HepG2 (cell line): ENCODE data around the gene ZNF485. TPM values are rescaled to one million over a fixed set of nuclear protein-coding genes. Genes with fewer than 3 reads are reported as not detected.

ENCODE experiments used
- ASH2L ChIP-seq: fragments of 300-600, 200-600 bp; sonication (generic); IDR thresholded peaks from 2 replicates; pipeline ENCODE4 v1.7.0; 2017; ENCODE audit warnings: low read depth, mild to moderate bottlenecking, moderate library complexity, mixed read lengths, low read length; ENCODE audit not compliant: insufficient read length
- ATF7-NPFF ChIP-seq: sonication (generic); formaldehyde crosslinking; IDR thresholded peaks from 2 replicates; pipeline ENCODE4 v1.8.1; 2023; ENCODE audit warnings: mild to moderate bottlenecking, low read depth, missing genetic modification reagents, moderate library complexity
- CC2D1A ChIP-seq: sonication (generic); formaldehyde crosslinking; IDR thresholded peaks from 2 replicates; pipeline ENCODE4 v1.8.1; 2023; ENCODE audit warnings: mild to moderate bottlenecking, missing genetic modification reagents
- HHEX ChIP-seq: IDR thresholded peaks from 2 replicates; pipeline ENCODE4 v1.6.1; 2016; ENCODE audit warnings: control low read depth
- HMGA1 ChIP-seq: sonication (generic); formaldehyde crosslinking; conservative IDR thresholded peaks from 2 replicates; pipeline ENCODE4 v1.4.0; 2020; ENCODE audit warnings: missing genetic modification reagents
- NFYC ChIP-seq: IDR thresholded peaks from 2 replicates; pipeline ENCODE4 v1.6.1; 2016; ENCODE audit warnings: missing genetic modification reagents, missing compliant biosample characterization
- PHF21A ChIP-seq: sonication (generic); formaldehyde crosslinking; IDR thresholded peaks from 2 replicates; pipeline ENCODE4 v1.5.0; 2020; ENCODE audit warnings: mild to moderate bottlenecking, missing genetic modification reagents
- RFX1 ChIP-seq: fragments of 450-650 bp; IDR thresholded peaks from 2 replicates; pipeline ENCODE4 v1.6.1; 2017
- SALL2 ChIP-seq: sonication (generic); formaldehyde crosslinking; IDR thresholded peaks from 2 replicates; pipeline ENCODE4 v1.8.1; 2023; ENCODE audit warnings: mild to moderate bottlenecking, missing genetic modification reagents, inconsistent platforms
- TEAD2 ChIP-seq: sonication (generic); formaldehyde crosslinking; IDR thresholded peaks from 2 replicates; pipeline ENCODE4 v1.9.0; 2021; ENCODE audit warnings: missing genetic modification reagents
- ZFP90 ChIP-seq: sonication (generic); formaldehyde crosslinking; IDR thresholded peaks from 2 replicates; pipeline ENCODE4 v1.8.0; 2022; ENCODE audit warnings: missing genetic modification reagents, mild to moderate bottlenecking, inconsistent platforms, borderline replicate concordance
- ZNF660 ChIP-seq: sonication (generic); formaldehyde crosslinking; IDR thresholded peaks from 2 replicates; pipeline ENCODE4 v1.5.1; 2020; ENCODE audit warnings: mild to moderate bottlenecking, low read depth, missing genetic modification reagents, borderline replicate concordance
- ZSCAN22 ChIP-seq: sonication (generic); formaldehyde crosslinking; IDR thresholded peaks from 2 replicates; pipeline ENCODE4 v1.4.0; 2020; ENCODE audit warnings: mild to moderate bottlenecking, missing genetic modification reagents
- polyA plus RNA-seq, 8 experiments: library from polyadenylated mRNA; depleted of rRNA in 3 of 8; stranded (reverse) in 7 of 8; unstranded in 1 of 8; fragments of >200 nt; fragmentation: Illumina TruSeq in 4 of 8; extraction: Trizol in 4 of 8; gene quantifications; 2 replicates each; pipeline versions ENCODE4 v1.2.1 to v1.2.3, GENCODE V29; 2011 to 2016; ENCODE audit warnings: low read depth in 4 of 8, missing spikeins in 1 of 8, mixed read lengths in 1 of 8; ENCODE audit not compliant: insufficient read depth in 1 of 8
- total RNA-seq, 5 experiments: library from RNA; depleted of rRNA; stranded (reverse); fragments of >200 nt; fragmentation: Illumina TruSeq; extraction: Trizol; gene quantifications; 2 replicates each; pipeline ENCODE4 v1.2.3, GENCODE V29; 2016; ENCODE audit warnings: low read depth in 1 of 5
- TF ChIP-seq, protein P1 (sequence below): sonication (generic); formaldehyde crosslinking; IDR thresholded peaks from 2 replicates; pipeline ENCODE4 v1.5.1; 2020; ENCODE audit warnings: missing genetic modification reagents, mild to moderate bottlenecking, borderline replicate concordance
- TF ChIP-seq, protein P2 (sequence below): IDR thresholded peaks from 2 replicates; pipeline ENCODE4 v1.6.1; 2016; ENCODE audit warnings: low read depth, borderline replicate concordance
- TF ChIP-seq, protein P3 (sequence below): sonication (generic); formaldehyde crosslinking; IDR thresholded peaks from 2 replicates; pipeline ENCODE4 v1.4.0; 2020; ENCODE audit warnings: missing genetic modification reagents, borderline replicate concordance
- TF ChIP-seq, protein P4 (sequence below): IDR thresholded peaks from 2 replicates; pipeline ENCODE4 v1.6.1; 2016
- TF ChIP-seq, protein P5 (sequence below): sonication (generic); formaldehyde crosslinking; IDR thresholded peaks from 2 replicates; pipeline ENCODE4 v1.4.0; 2020; ENCODE audit warnings: missing genetic modification reagents
- TF ChIP-seq, protein P6 (sequence below): IDR thresholded peaks from 2 replicates; pipeline ENCODE4 v1.6.1; 2016; ENCODE audit warnings: mild to moderate bottlenecking, missing biosample characterization, missing genetic modification reagents
- TF ChIP-seq, protein P7 (sequence below): sonication (generic); formaldehyde crosslinking; IDR thresholded peaks from 2 replicates; pipeline ENCODE4 v1.5.0; 2020; ENCODE audit warnings: missing genetic modification reagents

The ZNF485 gene
- total and polyA plus RNA-seq, 2 of the 13 experiments (the other 11 are each of a cell fraction or from before 2014, with no cell fraction given) = 1.4 to 3.3 TPM

DNA sequence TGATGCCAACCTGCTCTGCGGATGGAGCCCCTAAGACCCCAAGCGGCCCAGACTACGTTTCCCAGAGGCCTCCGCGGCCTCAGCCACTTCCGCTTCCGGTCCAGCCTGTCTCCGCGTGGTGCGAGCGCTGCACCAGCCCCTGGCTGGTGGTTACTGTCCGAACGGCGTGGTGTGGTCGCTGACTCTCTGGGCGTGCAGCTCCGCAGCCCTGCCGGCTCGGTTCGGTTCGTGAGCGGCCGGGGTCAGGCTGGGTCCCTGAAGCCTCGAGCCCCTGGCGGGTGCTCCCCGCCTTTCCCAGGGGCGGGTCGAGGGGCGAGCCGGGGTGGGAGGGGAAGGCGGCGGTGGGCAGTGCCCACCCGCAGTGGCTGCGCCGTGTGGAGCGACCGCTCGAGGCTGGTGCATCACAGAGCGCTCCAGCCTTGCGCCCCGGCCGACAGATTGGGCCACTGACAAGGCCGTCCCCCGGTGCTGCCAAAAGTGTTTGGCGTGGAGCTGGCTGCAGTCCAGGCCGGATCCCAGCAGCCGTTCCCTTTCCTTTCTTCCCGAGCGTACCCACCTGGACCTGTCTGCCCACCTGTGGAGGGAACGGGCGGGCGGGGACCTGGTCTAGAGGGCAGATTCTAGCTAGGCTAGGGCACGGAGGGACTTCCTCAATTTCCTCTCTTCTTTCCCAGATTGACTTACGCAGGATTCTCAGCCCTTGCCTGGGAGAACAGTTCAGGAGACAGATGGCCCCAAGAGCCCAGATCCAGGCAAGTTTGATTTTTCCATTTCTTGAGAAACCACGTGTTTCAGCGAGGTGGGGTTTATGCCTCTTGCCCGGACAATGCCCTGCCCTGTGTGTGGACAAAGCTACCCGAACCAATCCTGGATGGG, at the start of gene ZNF485 (continued):
- TF ChIP-seq, protein P1, sequence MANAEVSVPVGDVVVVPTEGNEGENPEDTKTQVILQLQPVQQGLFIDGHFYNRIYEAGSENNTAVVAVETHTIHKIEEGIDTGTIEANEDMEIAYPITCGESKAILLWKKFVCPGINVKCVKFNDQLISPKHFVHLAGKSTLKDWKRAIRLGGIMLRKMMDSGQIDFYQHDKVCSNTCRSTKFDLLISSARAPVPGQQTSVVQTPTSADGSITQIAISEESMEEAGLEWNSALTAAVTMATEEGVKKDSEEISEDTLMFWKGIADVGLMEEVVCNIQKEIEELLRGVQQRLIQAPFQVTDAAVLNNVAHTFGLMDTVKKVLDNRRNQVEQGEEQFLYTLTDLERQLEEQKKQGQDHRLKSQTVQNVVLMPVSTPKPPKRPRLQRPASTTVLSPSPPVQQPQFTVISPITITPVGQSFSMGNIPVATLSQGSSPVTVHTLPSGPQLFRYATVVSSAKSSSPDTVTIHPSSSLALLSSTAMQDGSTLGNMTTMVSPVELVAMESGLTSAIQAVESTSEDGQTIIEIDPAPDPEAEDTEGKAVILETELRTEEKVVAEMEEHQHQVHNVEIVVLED (CRISPR knock-in tag) = no peak
- TF ChIP-seq, protein P2, sequence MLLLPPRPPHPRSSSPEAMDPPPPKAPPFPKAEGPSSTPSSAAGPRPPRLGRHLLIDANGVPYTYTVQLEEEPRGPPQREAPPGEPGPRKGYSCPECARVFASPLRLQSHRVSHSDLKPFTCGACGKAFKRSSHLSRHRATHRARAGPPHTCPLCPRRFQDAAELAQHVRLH = no peak
- TF ChIP-seq CC2D1A = no peak
- TF ChIP-seq ZFP90 (CRISPR knock-in tag) = no peak
- TF ChIP-seq PHF21A (CRISPR knock-in tag) = no peak
- TF ChIP-seq, protein P3, sequence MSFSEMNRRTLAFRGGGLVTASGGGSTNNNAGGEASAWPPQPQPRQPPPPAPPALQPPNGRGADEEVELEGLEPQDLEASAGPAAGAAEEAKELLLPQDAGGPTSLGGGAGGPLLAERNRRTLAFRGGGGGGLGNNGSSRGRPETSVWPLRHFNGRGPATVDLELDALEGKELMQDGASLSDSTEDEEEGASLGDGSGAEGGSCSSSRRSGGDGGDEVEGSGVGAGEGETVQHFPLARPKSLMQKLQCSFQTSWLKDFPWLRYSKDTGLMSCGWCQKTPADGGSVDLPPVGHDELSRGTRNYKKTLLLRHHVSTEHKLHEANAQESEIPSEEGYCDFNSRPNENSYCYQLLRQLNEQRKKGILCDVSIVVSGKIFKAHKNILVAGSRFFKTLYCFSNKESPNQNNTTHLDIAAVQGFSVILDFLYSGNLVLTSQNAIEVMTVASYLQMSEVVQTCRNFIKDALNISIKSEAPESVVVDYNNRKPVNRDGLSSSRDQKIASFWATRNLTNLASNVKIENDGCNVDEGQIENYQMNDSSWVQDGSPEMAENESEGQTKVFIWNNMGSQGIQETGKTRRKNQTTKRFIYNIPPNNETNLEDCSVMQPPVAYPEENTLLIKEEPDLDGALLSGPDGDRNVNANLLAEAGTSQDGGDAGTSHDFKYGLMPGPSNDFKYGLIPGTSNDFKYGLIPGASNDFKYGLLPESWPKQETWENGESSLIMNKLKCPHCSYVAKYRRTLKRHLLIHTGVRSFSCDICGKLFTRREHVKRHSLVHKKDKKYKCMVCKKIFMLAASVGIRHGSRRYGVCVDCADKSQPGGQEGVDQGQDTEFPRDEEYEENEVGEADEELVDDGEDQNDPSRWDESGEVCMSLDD = no peak
- TF ChIP-seq HHEX = no peak
- TF ChIP-seq, protein P4, sequence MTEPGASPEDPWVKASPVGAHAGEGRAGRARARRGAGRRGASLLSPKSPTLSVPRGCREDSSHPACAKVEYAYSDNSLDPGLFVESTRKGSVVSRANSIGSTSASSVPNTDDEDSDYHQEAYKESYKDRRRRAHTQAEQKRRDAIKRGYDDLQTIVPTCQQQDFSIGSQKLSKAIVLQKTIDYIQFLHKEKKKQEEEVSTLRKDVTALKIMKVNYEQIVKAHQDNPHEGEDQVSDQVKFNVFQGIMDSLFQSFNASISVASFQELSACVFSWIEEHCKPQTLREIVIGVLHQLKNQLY (CRISPR knock-in tag) = no peak
- no peak for TF ChIP-seq NFYC
- TF ChIP-seq ATF7-NPFF (CRISPR knock-in tag) = no peak
- 0 out of 2 replicates have a peak, but pooled peaks have one; percentile 44 for TF ChIP-seq SALL2
- no peak for TF ChIP-seq ASH2L
- TF ChIP-seq HMGA1 (CRISPR knock-in tag) = no peak
- no peak for TF ChIP-seq TEAD2 (CRISPR knock-in tag)
- TF ChIP-seq RFX1 = no peak
- TF ChIP-seq, protein P5, sequence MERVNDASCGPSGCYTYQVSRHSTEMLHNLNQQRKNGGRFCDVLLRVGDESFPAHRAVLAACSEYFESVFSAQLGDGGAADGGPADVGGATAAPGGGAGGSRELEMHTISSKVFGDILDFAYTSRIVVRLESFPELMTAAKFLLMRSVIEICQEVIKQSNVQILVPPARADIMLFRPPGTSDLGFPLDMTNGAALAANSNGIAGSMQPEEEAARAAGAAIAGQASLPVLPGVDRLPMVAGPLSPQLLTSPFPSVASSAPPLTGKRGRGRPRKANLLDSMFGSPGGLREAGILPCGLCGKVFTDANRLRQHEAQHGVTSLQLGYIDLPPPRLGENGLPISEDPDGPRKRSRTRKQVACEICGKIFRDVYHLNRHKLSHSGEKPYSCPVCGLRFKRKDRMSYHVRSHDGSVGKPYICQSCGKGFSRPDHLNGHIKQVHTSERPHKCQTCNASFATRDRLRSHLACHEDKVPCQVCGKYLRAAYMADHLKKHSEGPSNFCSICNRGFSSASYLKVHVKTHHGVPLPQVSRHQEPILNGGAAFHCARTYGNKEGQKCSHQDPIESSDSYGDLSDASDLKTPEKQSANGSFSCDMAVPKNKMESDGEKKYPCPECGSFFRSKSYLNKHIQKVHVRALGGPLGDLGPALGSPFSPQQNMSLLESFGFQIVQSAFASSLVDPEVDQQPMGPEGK (CRISPR knock-in tag) = no peak
- TF ChIP-seq, protein P6, sequence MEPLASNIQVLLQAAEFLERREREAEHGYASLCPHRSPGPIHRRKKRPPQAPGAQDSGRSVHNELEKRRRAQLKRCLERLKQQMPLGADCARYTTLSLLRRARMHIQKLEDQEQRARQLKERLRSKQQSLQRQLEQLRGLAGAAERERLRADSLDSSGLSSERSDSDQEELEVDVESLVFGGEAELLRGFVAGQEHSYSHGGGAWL (CRISPR knock-in tag) = no peak; the same call in 1 of the 2 replicates
- TF ChIP-seq, protein P7, sequence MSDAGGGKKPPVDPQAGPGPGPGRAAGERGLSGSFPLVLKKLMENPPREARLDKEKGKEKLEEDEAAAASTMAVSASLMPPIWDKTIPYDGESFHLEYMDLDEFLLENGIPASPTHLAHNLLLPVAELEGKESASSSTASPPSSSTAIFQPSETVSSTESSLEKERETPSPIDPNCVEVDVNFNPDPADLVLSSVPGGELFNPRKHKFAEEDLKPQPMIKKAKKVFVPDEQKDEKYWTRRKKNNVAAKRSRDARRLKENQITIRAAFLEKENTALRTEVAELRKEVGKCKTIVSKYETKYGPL (CRISPR knock-in tag) = no peak
- TF ChIP-seq ZSCAN22 (CRISPR knock-in tag) = no peak
- no peak for TF ChIP-seq ZNF660 (CRISPR knock-in tag)
